Sigmoid colon (tissue), 4 donors: ENCODE data around the gene THOC2.

Experiments used
- POLR2A ChIP-seq, 2 donors: fragments of 450-650 bp; IDR thresholded peaks; one replicate each; pipeline ENCODE4 v1.6.1; 2016; ENCODE audit warnings: antibody characterized with exemption in 2 of 2, mild to moderate bottlenecking in 2 of 2, moderate library complexity in 2 of 2
- POLR2AphosphoS5 ChIP-seq, 4 donors: sonication (generic); formaldehyde crosslinking; IDR thresholded peaks; one replicate each; pipeline ENCODE4 v1.6.1; 2017; ENCODE audit warnings: antibody characterized with exemption in 4 of 4
- TF ChIP-seq, protein P1 (sequence below), 4 experiments: fragments of 450-650 bp in 3 of 4; fragments of 200-600 bp in 1 of 4; IDR thresholded peaks; one replicate each; pipeline ENCODE4 v1.5.1; 2016 to 2019; ENCODE audit warnings: antibody characterized with exemption in 4 of 4, mild to moderate bottlenecking in 3 of 4, moderate library complexity in 2 of 4

DNA sequence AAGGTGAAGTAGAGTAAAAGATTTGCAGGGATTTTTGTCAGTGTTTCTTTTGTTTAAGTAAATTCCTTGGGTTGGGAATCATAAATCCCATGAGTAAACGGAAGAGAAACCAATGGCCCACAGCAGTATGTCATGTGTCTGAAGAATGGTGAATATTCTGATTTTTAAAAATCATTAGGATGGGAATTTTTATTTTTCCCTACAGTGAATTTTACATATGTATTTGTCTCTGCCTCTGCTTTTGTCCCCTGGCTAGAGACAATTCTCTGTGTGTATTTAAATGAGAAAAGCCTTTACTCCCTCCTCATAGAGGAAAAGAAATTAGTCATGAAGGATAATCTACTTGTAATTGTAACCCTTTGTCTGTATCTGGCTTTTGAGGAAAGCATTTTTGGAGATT is 152.1 kb downstream of the THOC2 start:
- TF ChIP-seq POLR2A (IDR thresholded peaks at IDR 0.05): no peak
- TF ChIP-seq, protein P1, sequence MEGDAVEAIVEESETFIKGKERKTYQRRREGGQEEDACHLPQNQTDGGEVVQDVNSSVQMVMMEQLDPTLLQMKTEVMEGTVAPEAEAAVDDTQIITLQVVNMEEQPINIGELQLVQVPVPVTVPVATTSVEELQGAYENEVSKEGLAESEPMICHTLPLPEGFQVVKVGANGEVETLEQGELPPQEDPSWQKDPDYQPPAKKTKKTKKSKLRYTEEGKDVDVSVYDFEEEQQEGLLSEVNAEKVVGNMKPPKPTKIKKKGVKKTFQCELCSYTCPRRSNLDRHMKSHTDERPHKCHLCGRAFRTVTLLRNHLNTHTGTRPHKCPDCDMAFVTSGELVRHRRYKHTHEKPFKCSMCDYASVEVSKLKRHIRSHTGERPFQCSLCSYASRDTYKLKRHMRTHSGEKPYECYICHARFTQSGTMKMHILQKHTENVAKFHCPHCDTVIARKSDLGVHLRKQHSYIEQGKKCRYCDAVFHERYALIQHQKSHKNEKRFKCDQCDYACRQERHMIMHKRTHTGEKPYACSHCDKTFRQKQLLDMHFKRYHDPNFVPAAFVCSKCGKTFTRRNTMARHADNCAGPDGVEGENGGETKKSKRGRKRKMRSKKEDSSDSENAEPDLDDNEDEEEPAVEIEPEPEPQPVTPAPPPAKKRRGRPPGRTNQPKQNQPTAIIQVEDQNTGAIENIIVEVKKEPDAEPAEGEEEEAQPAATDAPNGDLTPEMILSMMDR (IDR thresholded peaks at IDR 0.05): no peak
- no peak for TF ChIP-seq POLR2AphosphoS5 (IDR thresholded peaks at IDR 0.05)
